Endothelial cell of hepatic sinusoid (primary cell): Measurements from ENCODE around the gene LIM2.
"Not testable (repeated sequence)": the region's sequence is repeated elsewhere in the genome, so short reads cannot be mapped to it uniquely, and the experiment has no call there.

Experiments used
- in situ Hi-C: cut with HindIII; loops from 2 replicates; pipeline ENCODE4 v1.10.0; 2017; ENCODE audit warnings: low sequenced_read_pairs

LIM2 gene

DNA sequence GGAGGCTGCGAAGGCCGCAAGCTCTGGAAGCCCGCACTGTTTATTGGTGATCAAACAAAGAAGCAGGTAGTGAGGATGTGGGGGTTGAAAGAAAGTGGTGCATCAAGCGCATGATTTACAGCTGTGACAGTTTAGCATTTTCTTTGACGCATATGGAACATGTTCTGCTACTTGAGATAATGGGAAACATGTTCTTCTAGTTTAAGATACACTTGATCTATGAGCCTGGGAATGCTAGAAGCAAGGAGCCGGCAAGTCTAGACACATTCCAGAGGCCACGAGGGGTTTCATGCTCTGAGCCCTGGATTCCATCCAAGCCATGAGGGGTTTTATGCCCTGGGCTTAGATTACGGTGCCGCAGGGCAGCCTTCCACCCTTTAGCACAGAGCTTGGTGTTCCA is 9.7 kb upstream of the LIM2 start:
- in situ Hi-C loops: not testable (repeated sequence)

DNA sequence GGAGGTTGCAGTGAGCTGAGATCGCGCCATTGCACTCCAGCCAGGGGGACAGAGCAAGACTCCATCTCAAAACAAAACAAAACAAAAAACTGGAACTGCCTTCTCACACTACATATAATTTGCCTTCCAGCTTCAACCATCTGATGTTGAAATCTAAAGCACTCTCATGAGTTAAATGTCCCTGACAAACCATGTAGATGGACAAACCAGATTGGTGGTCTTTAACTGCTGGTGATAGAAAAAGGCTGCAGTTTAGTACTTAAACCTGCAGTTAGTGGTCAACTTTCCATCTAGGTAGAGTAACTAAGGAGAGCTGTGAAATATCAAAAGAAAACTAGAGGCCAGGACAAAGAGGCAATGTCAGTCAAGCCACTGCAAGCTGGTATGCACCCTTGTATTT is 8.4 kb upstream of the LIM2 start:
- in situ Hi-C loops: no loop called here

DNA sequence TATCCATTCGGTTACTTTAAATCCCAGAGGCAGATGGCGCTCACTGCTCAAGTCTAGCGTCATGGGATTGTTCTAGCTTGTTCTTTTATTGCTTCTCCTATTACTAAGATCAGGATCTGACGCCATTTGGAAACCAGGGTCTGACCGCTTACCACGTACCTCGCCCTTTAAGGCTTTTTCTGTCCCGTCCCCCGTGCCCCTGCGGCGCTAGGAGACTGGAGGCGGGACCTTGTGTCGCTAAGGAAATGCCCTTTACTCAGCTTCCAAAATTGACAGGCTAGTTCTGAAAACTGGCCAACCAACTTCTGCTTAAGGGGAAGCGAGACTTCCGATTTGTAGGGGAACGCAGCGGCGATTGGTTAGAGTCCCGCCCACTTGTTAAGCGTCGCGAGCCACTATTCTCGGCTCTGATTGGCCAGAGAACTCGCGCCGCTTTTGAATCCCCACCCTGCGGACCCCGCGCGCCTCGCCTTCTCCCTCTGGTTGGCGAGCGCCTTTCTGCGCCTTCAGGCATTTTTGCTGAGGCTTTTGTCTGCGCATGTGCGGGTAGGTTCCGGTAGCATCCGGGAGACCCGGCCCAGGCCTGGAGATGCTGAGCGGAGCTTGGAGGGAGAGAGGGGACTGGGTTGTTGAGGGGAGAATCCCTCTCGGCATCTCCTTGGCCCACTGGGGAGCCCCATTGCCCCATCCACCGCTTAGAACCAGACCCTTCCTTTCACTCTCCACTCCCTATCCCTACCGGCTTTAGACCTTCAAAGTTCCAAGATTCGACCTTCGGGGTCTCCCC is 6.5 kb upstream of the LIM2 start:
- in situ Hi-C loops: no loop called here

DNA sequence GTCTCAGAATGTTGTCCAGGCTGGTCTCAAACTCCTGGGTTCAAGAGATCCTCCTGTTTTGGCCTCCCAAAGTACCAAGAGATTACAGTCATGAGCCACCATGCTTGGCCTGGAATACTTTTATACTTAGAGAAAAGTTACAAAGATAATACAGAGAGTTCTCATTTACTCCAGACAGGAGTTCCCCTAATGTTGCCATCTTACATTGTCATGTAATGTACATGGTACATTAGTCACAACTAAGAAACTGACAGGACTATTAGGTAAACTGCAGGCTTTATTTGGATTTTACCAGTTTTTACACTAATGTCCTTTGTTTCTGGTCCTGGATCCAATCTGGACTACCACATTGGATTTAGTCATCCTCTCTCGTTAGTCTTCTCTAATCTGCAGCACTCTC is 4.9 kb upstream of the LIM2 start:
- in situ Hi-C loops: no loop called here

DNA sequence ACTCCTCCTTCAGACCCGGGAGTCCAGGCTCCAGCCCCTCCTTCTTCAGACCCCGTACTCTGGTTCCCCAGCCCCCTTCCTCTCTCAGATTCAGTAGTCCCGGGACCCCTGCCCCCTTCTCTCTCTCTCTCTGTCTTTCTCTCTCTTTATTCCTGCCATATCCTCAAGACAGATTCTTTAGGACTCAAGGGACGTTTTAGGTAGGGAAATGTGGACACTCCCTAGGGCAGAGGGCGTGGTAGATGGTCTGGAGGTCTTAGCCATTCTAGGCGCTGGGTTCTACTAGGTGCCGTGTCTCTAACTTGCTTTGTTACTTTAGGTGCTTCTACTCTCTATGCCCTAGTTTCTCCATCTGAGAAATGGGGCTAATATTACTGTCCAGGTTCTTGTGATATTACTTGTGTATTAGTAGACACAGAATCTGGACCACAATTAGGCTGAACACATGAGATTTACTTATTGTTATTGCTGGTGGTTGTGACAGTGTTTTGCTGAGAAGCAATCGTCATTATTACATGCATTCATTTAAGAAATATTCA is 3.4 kb upstream of the LIM2 start:
- in situ Hi-C loops: no loop called here

DNA sequence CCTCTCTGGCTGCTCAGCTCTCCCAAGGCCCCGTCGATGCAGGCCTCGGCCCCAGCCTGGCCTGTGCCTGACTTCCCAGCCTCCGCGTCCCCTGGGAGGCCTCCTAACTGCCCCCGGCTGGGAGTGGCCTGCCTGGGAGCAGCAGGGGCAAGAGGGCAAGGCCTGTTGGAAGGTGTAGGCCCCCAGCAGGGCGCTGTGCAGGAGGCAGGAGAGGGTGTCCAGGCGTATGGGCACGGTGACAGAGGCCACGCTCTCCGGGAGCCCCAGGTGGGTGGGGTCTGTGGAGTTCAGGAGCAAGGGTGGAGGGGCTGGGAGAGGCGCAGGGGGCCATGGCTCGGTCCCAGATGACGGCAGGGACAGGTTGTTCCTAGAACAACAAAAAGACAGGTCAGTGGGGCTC is 1.4 kb upstream of the LIM2 start:
- in situ Hi-C loops: no loop called here

DNA sequence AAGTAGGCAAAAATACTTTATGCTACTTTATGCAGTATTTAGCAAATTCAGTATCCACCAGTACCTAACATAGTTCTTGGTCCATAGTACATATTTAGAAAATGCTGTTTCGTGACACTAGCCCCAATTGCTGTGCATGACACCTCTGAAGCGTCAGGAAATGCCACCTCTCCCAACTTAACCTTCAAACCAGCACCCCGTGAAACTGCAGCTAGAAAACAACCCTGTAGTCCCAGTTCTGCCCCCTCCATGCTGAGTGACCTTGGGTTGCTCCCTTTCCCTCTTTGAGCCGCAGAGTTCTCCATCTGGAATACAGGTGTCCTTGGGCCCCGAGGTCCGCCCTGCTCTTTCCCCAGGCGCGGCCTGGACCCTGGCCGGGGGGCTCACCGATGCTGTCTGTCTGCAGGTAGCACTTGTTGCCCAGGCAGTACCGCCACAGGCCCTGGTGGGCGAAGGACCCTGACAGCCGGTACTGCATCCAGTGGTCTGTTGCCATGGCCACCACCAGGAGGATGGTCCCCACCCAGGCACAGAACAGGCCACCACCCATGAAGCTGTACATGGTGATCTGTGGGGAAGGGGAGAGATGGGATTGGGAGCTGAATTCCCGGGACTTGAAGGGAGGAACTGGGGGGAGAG is 773 bp downstream of the LIM2 start:
- in situ Hi-C loops: no loop called here

DNA sequence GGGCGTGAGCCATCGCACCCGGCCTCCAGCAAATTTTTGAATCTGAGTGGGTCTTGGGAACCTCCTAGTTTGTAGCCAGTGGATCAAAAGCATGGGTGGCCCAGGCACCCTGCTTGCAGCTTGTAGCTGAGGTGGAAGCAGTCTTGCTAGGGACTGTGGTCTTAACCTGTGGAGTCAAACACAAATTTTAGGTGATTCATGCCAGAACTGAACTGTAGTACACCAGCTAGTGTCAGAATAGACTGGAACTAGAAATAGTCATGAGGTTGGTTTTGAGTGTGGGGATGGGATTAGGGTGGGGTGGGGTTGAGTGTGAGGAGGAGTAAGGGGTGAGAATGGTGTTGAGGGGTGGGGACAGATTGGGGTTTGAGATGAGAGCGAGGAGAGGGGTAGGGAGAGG is 5.8 kb downstream of the LIM2 start:
- in situ Hi-C loops: no loop called here

DNA sequence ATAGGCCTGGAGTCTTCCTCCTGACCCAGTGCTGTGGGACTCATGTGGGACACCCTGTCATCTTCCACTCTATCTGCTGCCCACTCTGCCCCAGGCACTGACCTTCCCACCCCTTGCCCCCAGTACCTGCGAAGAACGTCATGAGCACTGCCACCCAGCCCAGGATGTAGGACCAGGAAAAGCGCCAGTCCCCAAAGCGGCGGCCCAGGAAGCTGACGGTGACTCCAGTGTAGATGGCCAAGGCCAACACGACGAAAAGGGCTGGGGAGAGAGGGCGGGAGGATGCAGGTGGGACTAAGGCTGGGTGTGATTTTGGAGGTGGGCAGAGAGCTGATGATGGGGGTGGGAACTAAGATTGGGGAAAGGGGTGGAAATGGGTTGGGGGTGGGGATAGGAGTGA is 7.4 kb downstream of the LIM2 start:
- in situ Hi-C loops: no loop called here

DNA sequence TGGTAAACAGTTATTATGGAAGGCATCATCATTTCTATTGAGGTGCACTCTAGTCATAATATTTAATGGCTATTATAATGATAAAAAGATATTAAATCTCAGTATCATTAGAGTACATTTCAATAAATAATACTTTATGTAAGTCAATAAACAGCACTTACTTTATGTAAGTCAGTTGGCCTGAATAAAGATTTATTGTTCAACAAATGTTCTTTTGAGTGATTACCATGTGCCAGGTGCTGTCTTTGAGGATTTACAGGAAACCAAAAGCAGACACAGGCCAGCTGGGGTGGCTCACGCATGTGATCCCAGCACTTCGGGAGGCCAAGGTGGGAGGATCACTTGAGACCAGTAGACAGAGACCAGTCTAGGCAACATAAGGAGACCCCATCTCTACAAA is 10.4 kb downstream of the LIM2 start:
- in situ Hi-C loops: no loop called here

DNA sequence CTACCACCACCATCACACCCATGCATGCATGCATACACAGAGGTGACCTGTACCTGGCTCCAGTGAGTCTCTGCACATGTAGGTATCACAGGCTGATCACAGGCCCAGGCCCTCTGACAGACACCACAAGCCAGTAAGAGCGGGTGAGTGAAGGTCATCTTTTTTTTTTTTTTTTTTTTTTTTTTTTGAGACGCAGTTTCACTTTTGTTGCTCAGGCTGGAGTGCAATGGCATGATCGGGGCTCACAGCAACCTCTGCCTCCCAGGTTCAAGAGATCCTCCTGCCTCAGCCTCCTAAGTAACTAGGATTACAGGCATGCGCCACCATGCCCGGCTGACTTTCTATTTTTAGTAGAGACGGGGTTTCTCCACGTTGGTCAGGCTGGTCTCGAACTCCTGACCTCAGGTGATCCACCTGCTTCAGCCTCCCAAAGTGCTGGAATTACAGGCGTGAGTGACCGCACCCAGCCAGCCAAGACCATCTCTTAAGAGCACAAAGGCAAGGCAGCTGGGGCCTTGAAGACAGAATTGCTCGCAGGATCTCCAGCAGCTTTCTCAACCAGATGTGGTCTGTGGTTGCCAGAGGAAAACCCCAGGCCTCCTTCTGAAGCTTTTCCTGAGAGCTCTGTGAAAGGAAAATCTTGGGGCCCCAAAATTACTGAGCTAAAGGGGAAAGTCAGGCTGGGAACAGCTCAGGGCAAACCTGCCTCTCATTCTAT is 12.1 kb downstream of the LIM2 start:
- in situ Hi-C loops: no loop called here

DNA sequence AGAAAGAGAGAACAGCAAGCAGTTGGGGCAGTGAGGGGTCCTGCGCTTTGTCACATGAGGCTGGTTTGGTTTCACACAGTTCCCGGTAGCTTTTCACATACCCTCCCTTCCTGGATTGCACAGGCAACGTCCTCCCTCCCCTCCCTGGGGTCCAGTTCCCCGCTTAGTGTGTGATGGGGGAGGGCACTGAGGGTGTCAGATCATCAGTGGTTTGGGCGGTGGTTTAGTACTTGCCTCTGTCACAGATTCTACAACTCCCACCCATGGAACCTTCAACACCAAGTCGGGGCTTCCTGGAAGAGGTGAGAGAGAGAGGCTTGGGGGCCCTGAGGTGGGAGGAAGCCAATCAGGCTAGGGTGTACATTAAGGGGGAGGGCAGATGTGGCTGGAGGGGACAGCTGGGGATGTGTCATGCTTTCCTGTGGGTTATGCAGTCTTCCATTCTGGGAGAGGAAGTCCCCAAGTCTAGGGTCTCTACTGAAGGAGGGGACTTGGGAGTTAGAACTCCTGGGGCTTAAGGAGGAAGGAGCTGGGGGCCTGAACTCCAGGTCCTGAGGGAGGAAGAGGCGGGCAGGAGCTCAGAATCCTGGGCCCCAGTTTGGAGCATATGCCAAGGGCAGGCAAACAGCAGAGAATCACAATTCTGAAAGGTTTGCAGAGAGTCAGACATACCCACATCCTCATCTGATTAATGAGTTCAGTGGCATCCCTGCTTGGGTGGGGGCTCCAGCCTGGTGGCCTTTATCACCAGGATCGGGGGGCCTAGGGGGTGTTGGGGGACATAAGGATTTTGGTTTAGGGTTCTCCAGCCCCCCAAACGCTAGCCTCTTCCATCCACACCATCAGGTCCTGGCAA is 14.9 kb downstream of the LIM2 start, which contains the start of gene NKG7:
TSS of gene NKG7 (minus strand) at position 6 of the 856 bp plus-strand sequence. CDS start 119 bp downstream, outside the sequence.
- in situ Hi-C loops: no loop called here

DNA sequence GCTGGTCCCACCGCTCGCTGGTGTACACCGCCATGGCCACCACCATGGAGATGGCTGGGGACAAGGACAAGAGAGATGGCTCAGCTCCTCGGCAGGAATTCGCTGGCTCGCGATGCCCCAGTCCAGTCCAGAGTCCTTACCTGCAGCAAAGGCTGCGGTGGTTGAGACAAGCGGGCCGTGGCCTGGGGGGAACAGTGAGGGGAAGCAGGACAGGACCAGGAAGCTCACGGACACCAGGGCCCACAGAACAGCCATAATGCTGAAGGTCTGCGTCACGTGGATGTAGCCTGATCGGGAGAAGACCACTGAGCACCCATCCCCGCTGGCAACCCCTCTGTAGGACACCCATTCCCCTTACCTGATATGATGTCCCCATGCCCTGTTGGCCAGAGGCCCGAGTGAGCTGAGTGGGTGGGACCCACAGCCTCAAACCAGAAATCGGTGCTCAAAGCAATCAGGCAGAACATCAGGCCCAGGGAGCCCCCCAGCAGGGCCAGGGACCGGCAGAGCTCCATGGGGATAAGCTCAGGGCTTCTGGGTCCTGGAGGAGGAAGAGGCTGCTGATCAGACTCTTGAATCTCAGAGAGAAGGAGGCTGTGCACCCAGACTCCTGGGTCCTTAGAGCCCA is 15.6 kb downstream of the LIM2 start:
- in situ Hi-C loops: no loop called here

DNA sequence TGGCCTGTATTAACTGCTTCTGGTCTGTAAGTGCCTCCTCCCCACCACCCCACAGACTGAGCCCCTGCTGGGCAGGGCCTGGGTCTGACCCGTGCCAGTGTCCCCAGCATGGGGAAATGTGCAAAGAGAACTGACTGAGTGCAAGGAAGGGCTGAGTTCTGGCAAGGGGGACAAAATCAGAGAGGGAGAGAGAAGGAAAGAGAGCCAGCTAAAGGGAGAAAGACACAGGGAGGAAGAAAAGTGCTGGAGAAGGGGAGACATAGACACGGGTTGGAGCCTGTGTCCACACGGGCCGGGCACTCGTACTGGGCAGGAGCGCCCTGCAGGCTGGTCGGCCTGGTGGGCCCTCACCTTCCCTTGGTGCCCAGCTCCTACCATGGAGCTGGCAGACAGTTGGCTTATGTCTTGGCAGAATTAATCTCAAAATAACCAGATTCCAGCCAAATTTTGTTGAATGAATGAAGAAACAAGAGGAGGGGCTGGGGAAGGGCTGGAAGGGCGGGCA is 16.5 kb downstream of the LIM2 start:
- in situ Hi-C loops: no loop called here

DNA sequence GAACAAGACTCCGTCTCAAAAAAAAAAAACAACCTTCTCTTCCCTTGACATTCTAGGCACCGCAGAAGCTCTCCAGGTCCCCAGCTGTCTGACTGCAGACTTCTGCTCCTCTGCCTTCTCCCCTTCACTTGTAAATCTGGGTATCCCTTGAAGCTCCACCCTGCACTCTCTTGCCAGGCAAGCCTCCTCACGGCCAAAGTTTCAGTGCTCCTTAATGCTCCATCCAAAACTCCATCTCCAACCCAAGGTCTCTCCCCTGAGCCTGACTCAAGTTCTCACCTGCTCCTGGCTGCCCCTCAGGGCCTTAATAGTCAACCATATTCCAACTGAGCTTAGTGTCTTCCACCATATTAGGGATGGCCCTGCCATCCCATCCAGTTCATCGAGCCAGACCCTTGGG is 17.5 kb downstream of the LIM2 start:
- in situ Hi-C loops: no loop called here

DNA sequence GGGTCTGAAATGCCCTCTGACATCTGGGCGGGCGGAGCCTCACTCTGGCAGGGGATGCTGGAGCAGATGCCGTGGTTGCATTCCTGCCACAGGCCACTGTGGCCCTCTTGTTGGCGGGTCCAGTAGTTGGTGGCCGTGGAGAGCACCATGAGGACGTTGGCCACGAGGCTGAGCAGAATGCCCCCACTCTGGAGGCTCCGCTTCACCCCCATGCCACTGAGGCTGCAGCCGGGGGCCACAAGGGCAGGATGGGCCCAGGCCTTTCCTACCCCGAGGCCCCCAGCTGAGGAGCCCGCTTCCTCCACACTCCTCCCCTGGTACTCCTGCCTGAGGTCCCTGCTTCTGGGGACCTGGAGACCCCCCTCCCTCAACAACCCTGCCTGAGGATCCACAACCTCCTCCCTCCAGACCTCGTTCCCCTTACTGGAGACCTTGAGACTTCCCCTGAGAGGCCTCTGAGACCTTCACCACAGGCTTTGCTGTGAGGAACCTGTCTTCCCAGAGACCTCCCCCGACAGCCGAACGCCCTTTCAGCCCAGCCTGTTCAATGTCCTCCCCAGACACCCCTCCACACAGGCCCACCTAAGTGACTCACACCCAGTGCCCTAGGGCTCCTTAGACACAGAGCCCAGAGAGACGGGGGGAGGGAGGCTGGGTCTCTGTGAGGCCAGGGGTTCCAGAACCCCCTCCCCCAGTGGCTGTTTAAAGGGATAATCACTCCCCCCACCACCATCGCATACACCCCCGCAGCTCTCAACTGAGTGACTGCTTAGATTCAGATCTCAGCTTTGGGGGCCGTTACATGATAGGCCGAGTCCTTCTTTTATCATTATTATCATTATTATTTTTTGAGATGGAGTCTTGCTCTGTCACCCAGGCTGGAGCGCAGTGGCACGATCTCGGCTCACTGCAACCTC is 19.1 kb downstream of the LIM2 start, which contains the start of gene CLDND2:
TSS of gene CLDND2 (minus strand) at position 638 of the 917 bp plus-strand sequence. CDS start at position 212, 426 bp downstream.
- in situ Hi-C loops: no loop called here

DNA sequence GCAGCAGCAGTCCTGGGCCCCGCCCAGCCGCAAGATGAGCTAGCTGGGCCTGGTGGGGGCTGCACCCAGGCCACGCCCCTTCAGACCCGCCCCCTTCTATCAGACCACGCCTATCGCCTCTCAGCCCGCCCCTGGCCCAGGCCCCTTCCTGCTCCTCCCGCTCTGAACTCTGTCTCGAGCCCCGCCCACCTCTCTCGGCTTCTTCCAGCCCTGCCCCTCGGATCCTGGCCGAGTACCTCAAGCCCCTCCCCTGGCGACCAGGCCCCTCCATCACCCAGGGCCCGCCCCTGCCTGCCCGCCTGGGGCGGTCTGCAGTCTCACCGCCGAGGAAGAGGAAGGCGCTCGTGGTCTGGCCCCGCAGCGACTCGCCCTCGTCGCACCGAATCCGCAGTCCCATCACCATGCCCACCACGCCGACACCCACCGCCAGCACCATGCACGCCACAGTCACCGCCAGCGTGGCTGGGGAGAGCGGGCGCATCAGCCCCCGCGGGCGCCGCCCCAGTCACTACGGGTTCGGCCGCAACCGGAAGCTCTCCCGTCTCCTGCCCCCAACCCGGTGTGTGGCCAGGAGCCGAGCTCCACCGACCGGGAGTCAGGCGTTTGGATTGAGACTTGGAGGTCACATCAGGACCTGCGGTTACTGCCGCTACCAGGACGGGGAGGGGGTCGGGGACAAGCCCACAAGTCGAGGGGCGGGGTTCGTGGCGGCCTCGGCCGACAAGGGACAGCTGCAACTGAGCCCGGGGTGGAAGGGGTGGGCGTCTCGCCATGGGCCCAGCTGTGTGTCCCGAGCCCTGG is 20.0 kb downstream of the LIM2 start:
- in situ Hi-C loops: no loop called here

DNA sequence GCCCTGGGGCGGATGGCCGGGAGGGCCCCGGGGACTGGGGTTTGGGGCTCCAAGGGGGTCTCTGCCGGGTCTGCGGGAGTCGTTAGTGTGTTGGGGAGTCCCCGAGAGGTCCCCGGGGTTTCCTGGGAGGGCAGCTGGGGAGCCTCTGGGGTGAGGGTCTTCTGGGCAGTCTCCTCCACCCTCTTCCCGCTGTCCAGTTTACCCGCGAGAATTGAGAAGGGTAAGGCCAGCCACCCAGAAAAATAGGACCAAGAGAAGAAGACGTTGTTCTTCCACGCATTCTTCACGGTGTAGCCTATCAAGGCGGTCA is 20.6 kb downstream of the LIM2 start:
- in situ Hi-C loops: no loop called here
